AG09319 (cell line): Measurements from ENCODE around the gene WNT7B.

Source experiments
- DNase-seq: peaks from one replicate; pipeline ENCODE4 v3.0.0-alpha.2; 2010; ENCODE audit warnings: low read depth; ENCODE audit errors: extremely low read depth
- TF ChIP-seq, protein P1 (sequence below): IDR thresholded peaks from 2 replicates; pipeline ENCODE4 v1.5.1; 2011; ENCODE audit warnings: low read depth, mild to moderate bottlenecking, inconsistent platforms, low read length, moderate library complexity

WNT7B gene

DNA sequence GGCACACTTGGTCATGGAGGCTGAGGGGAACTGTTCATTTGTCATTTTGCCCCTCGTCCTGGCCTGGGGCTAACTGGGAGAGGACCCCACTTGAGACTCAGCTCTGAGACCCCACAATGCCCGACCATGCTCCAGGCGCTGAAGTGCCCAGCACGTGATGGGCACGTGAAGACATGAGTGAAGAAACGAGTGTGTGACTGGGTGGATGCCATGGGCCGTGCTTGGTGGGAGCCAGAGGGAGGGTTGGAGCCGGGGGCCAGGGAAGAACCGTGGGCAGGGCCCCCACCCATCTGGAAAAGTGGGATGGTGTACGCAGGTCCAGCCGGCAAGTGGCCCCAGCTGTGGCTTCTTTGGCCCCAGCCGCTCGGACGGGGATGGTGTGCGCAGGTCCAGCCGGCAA, 61.1 kb downstream of the WNT7B start:
- TF ChIP-seq, protein P1, sequence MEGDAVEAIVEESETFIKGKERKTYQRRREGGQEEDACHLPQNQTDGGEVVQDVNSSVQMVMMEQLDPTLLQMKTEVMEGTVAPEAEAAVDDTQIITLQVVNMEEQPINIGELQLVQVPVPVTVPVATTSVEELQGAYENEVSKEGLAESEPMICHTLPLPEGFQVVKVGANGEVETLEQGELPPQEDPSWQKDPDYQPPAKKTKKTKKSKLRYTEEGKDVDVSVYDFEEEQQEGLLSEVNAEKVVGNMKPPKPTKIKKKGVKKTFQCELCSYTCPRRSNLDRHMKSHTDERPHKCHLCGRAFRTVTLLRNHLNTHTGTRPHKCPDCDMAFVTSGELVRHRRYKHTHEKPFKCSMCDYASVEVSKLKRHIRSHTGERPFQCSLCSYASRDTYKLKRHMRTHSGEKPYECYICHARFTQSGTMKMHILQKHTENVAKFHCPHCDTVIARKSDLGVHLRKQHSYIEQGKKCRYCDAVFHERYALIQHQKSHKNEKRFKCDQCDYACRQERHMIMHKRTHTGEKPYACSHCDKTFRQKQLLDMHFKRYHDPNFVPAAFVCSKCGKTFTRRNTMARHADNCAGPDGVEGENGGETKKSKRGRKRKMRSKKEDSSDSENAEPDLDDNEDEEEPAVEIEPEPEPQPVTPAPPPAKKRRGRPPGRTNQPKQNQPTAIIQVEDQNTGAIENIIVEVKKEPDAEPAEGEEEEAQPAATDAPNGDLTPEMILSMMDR = no peak
- DNase-seq = no peak

DNA sequence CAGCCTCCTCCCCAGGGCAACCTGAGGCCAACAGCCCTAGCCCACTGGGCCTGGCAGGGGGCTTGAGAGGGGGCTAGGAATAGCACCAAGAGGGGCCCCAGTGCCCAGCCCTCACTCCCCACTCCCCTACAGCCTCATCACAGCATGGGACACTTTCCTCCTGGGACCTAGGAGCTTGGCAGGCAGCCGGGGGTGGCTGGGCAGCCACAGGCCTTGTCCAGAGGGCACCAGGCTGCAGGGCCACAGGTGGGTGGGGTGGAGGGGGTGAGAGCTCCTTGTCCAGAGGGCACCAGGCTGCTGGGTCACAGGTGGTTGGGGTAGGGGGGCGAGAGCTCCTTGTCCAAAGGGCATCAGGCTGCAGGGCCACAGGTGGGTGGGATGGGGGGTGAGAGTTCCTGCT, 61.8 kb downstream of the WNT7B start:
- TF ChIP-seq, protein P1 = no peak
- no peak for DNase-seq

DNA sequence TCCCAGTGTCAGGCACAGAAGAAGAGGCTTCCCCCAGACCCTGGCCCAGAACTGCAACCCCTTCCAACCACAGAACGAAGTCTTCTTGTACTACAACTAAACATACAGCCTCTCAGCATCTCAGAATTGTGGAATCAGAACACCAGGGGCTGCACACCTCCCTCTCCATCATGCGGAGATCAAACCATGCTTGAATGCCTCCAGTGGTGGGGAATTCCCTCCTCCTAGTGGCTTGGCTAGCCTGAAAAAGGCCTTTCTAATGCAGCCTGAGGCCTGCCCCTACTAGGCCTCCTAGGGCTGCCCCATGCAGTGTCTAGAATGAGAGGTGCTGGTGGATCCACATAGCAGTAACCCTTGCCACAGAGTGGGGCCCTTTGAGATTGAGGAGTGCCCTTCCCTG, 62.7 kb downstream of the WNT7B start:
- TF ChIP-seq, protein P1 = no peak
- DNase-seq = no peak

DNA sequence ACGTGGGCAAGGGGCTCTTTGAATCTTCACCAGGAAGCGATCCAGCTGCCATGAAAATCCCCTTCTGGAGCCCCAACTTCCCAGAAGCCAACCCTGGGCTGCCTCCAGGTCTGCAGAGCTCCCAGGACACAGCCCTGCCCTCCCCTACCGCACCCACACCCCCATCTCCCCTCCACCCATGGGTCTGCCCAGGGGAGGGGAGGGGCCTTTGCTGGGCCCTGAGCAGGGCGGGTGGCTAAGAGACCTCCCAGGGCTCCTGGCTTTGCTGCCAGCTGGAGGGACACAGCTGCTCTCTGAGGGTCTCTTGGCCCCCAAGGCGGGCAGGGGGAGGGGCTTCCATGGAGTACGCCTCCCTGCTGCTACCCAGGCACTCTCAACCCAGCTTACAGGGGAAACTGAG, 64.1 kb downstream of the WNT7B start:
- TF ChIP-seq, protein P1 = no peak
- DNase-seq = no peak

DNA sequence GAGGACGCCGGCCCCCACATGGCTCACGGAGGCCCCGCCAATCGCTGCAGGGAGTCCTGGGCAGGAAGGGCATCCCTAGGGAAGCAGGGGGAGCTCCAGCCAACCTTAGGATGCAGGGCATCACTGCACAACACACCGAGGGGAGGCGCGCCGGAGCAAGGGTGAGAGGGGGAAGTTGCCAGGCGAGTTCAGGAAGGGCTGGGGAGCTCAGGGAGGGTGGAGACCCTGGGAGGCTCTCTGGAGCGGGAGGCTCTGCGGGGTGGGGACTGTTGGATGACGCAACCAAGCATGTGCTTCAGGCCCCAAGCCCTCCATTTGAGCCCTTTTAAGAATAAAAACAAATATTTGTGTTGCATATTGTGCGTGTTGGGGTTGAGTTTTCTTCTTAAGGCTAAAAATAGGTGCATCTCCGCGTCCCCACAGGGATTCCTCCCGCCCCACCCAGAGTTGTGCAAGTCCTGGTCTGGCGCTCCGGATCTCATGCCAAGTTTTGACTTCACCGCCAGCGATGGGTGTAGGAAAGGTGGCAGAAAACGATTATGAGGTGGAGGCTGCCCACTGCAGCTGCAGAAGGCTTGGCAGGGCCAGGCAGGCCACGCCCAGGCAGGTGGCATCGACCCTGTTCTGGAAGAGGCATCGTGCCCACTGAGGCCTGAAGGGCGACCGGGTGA, 65.2 kb downstream of the WNT7B start:
- no peak for DNase-seq
- TF ChIP-seq, protein P1 = no peak

DNA sequence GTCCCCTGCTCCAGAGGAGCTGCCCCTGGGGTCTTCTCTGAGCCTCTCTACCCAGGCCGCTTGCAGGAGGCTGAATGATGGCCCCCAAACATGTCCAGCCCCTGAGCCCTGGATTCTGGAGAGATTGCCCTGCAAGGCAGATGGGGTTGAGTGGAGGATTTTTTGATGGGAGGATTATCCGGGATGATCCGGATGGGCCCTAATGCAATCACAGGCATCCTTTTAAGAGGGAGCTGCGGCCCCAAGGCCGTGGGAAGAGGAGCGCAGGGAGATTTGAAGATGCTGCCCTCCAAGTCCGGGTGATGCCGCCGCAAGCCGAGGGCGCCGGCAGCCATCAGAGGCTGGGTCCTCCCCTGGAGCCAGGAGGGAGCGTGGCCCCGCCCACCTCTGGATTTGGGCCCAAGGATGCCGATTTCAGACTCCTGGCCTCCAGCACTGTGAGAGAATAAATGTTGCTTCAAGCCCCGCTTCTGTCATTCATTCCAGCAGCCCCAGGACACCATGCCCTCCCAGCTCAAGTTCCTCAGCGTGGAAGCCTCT, 66.0 kb downstream of the WNT7B start:
- no peak for DNase-seq
- TF ChIP-seq, protein P1 = no peak

DNA sequence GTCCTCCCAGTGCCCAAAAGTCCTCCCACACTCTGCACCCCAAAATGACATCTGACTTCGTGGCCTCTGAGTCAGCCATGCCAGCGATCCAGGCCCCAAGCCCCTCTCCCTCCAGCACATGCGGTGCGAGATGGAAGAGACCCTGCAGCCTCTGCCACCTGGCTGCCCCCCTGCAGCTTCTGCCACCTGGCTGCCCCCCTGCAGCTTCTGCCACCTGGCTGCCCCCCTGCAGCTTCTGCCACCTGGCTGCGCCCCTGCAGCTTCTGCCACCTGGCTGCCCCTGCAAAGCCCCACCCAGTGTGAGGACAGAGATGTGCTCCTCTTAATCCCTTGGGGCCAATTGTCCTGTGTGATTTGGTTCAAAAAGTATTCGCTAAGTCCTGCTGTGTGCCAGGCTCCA, 68.0 kb downstream of the WNT7B start:
- no peak for DNase-seq
- TF ChIP-seq, protein P1 = no peak
